GM12878 (cell line): Measurements from ENCODE around the gene RPS10. TPM values are rescaled to one million over a fixed set of nuclear protein-coding genes. Genes with fewer than 3 reads are reported as not detected.

ENCODE experiments used
- ATAC-seq: fragments of 200-7000 bp; cut with Tn5 transposase; 3 replicates; pipeline ENCODE4 v1.9.1; 2020; ENCODE audit warnings: mild to moderate bottlenecking, moderate library complexity
- BruUV-seq: library from RNA; stranded (reverse); fragments of 400-500 nt; replicated peaks from 2 replicates; lab custom pipeline; 2021; lab: Mats Ljungman, UMichigan
- CTCF ChIA-PET: fragments of 300-600 bp; sonication (Branson Sonifier 250); formaldehyde crosslinking; extraction: SDS; loops from one replicate; lab custom pipeline; 2021; ENCODE audit warnings: inconsistent platforms; lab: Yijun Ruan, JAX
- POLR2A ChIA-PET: fragments of 350-600 bp; formaldehyde crosslinking; extraction: SDS; loops from one replicate; lab custom pipeline; 2021; ENCODE audit warnings: inconsistent platforms; lab: Charles Lee
- RAD21 ChIA-PET: fragments of 300-600 bp; sonication (Branson Sonifier 250); formaldehyde crosslinking; loops from one replicate; lab custom pipeline; 2023; ENCODE audit warnings: antibody characterized with exemption; ENCODE audit not compliant: unreplicated experiment; lab: Charles Lee
- SMC1A ChIA-PET: fragments of 300-600 bp; sonication (Branson Sonifier 250); formaldehyde crosslinking; loops from one replicate; lab custom pipeline; 2023; ENCODE audit not compliant: unreplicated experiment, uncharacterized antibody; lab: Charles Lee
- DNase-seq: peaks from one replicate; pipeline ENCODE4 v3.0.0-alpha.2; 2011; ENCODE audit warnings: low read depth, low spot score
- FAIRE-seq: peaks from 3 replicates; lab custom pipeline; 2011; peaks lifted over from hg19 to GRCh38; lab: Jason Lieb, UNC
- H2AFZ ChIP-seq: 2 replicates; pipeline ENCODE4 v1.6.0; 2011; ENCODE audit warnings: low read depth, low read length, control low read depth; ENCODE audit not compliant: control insufficient read depth
- H3K27ac ChIP-seq: 2 replicates; pipeline ENCODE4 v1.5.1; 2011; ENCODE audit warnings: control low read depth; ENCODE audit not compliant: control insufficient read depth, insufficient read depth
- H3K27me3 ChIP-seq, 2 experiments: replicated peaks in 1 of 2; 2 replicates each; pipeline versions ENCODE4 v1.6.0 to v1.6.1; 2011; ENCODE audit warnings: low read length in 1 of 2; ENCODE audit not compliant: control insufficient read depth in 2 of 2, insufficient read depth in 2 of 2
- H3K36me3 ChIP-seq, 2 experiments: 2 replicates each; pipeline ENCODE4 v1.5.1; 2011; ENCODE audit warnings: low read length in 1 of 2; ENCODE audit not compliant: control insufficient read depth in 2 of 2, insufficient read depth in 2 of 2
- H3K4me1 ChIP-seq: 2 replicates; pipeline ENCODE4 v1.6.1; 2011; ENCODE audit warnings: mild to moderate bottlenecking, low read length, moderate library complexity, mixed read lengths; ENCODE audit not compliant: control insufficient read depth, insufficient read depth
- H3K4me2 ChIP-seq: 2 replicates; pipeline ENCODE4 v1.6.0; 2011; ENCODE audit warnings: control low read depth; ENCODE audit not compliant: control insufficient read depth, insufficient read depth
- H3K4me3 ChIP-seq: fragments of 200-600 bp; sonication (generic); 2 replicates; pipeline ENCODE4 v1.5.1; 2016
- H3K79me2 ChIP-seq: 2 replicates; pipeline ENCODE4 v1.6.0; 2011; ENCODE audit warnings: low read length; ENCODE audit not compliant: control insufficient read depth, insufficient read depth
- H3K9ac ChIP-seq: 2 replicates; pipeline ENCODE4 v1.8.0; 2011; ENCODE audit warnings: low read length, control low read depth, mixed read lengths; ENCODE audit not compliant: control insufficient read depth, insufficient read depth
- H3K9me3 ChIP-seq: replicated peaks from 3 replicates; pipeline ENCODE4 v1.5.1; 2011; ENCODE audit warnings: mild to moderate bottlenecking, low read length; ENCODE audit not compliant: control insufficient read depth, insufficient read depth
- H4K20me1 ChIP-seq: 2 replicates; pipeline ENCODE4 v1.6.0; 2011; ENCODE audit not compliant: control insufficient read depth, insufficient read depth
- EGR1 ChIP-seq, 2 experiments: IDR thresholded peaks; 1 replicate in 1 of 2; 2 replicates in 1 of 2; pipeline ENCODE4 v1.6.1; 2011 to 2012; ENCODE audit warnings: low read depth in 2 of 2, low read length in 2 of 2, borderline replicate concordance in 1 of 2, mild to moderate bottlenecking in 1 of 2, moderate library complexity in 1 of 2
- JUNB ChIP-seq: IDR thresholded peaks from 2 replicates; pipeline ENCODE4 v1.6.1; 2016; ENCODE audit warnings: antibody characterized with exemption, mild to moderate bottlenecking
- NR2C1 ChIP-seq: fragments of 450-650 bp; IDR thresholded peaks from 2 replicates; pipeline ENCODE4 v1.6.1; 2017; ENCODE audit warnings: antibody characterized with exemption, mild to moderate bottlenecking, moderate library complexity
- PAX5 ChIP-seq: IDR thresholded peaks from 2 replicates; pipeline ENCODE4 v1.6.1; 2011; ENCODE audit warnings: low read depth, low read length, borderline replicate concordance
- RAD21 ChIP-seq: IDR thresholded peaks from 2 replicates; pipeline ENCODE4 v1.6.1; 2011; ENCODE audit warnings: mild to moderate bottlenecking, low read depth, low read length, moderate library complexity; ENCODE audit not compliant: insufficient read depth
- WGBS: methylation state at CpG from one replicate; pipeline ENCODE4 v1.1.6; 2016; ENCODE audit warnings: low lambda C conversion rate; ENCODE audit not compliant: insufficient replicate concordance, insufficient coverage; ENCODE audit errors: missing lambda C conversion rate; 5-methylcytosine and 5-hydroxymethylcytosine counted together
- in situ Hi-C: fragments of 300-500 bp; cut with MboI; formaldehyde crosslinking; loops from 9 replicates; pipeline ENCODE4 v1.14.3; 2018; ENCODE audit warnings: mixed read lengths
- intact Hi-C: fragments of 100-400 bp; cut with micrococcal nuclease; formaldehyde crosslinking; loops from one replicate; pipeline ENCODE4 v1.14.2; 2022; ENCODE audit not compliant: unreplicated experiment
- polyA plus RNA-seq, 11 experiments: library from polyadenylated mRNA; depleted of rRNA in 4 of 11; unstranded in 6 of 11; stranded (reverse) in 5 of 11; fragments of >200 nt; fragmentation: Nextera tagmentation in 4 of 11; fragmentation: Illumina TruSeq in 1 of 11; extraction: Ambion mirVana in 4 of 11; extraction: Trizol in 1 of 11; gene quantifications; 1 replicate in 1 of 11; 2 replicates in 10 of 11; pipeline versions ENCODE4 v1.2.1 to v1.2.3, GENCODE V29; 2011 to 2016; ENCODE audit warnings: inconsistent platforms in 2 of 11, missing spikeins in 2 of 11, low read depth in 1 of 11
- total RNA-seq, 4 experiments: library from RNA; depleted of rRNA in 3 of 4; stranded (reverse); fragments of >200 nt in 3 of 4; fragmentation: Illumina TruSeq in 1 of 4; extraction: Trizol in 1 of 4; gene quantifications; 2 replicates each; pipeline versions ENCODE4 v1.2.1 to v1.2.3, GENCODE V29; 2013 to 2021
- TF ChIP-seq, protein P1 (sequence below): fragments of 450-650 bp; IDR thresholded peaks from 2 replicates; pipeline ENCODE4 v1.6.1; 2017; ENCODE audit warnings: antibody characterized with exemption, mild to moderate bottlenecking, moderate library complexity
- TF ChIP-seq, protein P2 (sequence below): fragments of 450-650 bp; IDR thresholded peaks from 2 replicates; pipeline ENCODE4 v1.6.1; 2018; ENCODE audit warnings: borderline replicate concordance, mild to moderate bottlenecking; ENCODE audit not compliant: partially characterized antibody
- TF ChIP-seq, protein P3 (sequence below), 3 experiments: IDR thresholded peaks in 2 of 3; conservative IDR thresholded peaks in 1 of 3; 2 replicates each; pipeline ENCODE4 v1.5.1; 2011; ENCODE audit warnings: low read depth in 3 of 3, low read length in 3 of 3, mild to moderate bottlenecking in 3 of 3, control low read depth in 2 of 3, moderate library complexity in 2 of 3, inconsistent platforms in 1 of 3, mixed read lengths in 1 of 3; ENCODE audit not compliant: control insufficient read depth in 2 of 3, insufficient read depth in 1 of 3; ENCODE audit errors: extremely low read depth in 1 of 3

The RPS10 gene
- total and polyA plus RNA-seq, 10 of the 15 experiments (the other 5 are each of a cell fraction or from before 2014, with no cell fraction given): 1,546 to 3,970 (median 2,813) TPM

DNA sequence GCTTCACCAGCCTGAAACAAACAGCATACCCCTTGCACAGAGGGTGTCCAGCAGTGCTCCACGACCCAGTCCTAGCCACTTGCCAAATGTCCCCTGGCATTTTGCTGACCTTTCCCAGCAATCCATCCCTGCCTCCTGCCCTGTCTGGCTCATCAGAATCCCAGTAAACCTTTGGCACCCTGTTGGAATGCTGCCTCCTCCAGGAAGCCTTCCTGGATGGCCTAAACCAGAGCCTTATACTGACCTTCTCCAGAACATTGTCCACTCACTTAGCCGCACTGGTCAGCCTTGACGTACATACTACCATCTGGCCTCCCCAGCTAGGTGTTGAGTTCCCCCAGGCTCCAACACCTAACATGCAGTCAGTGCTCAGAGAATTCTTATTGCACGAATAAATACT lies 38.0 kb upstream of the RPS10 start:
- H3K36me3 ChIP-seq: no peaks in the 10 kb centered on the region
- TF ChIP-seq, protein P1, sequence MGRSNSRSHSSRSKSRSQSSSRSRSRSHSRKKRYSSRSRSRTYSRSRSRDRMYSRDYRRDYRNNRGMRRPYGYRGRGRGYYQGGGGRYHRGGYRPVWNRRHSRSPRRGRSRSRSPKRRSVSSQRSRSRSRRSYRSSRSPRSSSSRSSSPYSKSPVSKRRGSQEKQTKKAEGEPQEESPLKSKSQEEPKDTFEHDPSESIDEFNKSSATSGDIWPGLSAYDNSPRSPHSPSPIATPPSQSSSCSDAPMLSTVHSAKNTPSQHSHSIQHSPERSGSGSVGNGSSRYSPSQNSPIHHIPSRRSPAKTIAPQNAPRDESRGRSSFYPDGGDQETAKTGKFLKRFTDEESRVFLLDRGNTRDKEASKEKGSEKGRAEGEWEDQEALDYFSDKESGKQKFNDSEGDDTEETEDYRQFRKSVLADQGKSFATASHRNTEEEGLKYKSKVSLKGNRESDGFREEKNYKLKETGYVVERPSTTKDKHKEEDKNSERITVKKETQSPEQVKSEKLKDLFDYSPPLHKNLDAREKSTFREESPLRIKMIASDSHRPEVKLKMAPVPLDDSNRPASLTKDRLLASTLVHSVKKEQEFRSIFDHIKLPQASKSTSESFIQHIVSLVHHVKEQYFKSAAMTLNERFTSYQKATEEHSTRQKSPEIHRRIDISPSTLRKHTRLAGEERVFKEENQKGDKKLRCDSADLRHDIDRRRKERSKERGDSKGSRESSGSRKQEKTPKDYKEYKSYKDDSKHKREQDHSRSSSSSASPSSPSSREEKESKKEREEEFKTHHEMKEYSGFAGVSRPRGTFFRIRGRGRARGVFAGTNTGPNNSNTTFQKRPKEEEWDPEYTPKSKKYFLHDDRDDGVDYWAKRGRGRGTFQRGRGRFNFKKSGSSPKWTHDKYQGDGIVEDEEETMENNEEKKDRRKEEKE: no peak
- TF ChIP-seq RAD21 (no peak), NR2C1 (no peak), EGR1 (IDR thresholded peaks at IDR 0.05; ENCODE audit: borderline replicate concordance in 1 of 2, low read depth in 2 of 2, low read length in 2 of 2) (no peak), JUNB (no peak), PAX5 (no peak)
- TF ChIP-seq, protein P2, sequence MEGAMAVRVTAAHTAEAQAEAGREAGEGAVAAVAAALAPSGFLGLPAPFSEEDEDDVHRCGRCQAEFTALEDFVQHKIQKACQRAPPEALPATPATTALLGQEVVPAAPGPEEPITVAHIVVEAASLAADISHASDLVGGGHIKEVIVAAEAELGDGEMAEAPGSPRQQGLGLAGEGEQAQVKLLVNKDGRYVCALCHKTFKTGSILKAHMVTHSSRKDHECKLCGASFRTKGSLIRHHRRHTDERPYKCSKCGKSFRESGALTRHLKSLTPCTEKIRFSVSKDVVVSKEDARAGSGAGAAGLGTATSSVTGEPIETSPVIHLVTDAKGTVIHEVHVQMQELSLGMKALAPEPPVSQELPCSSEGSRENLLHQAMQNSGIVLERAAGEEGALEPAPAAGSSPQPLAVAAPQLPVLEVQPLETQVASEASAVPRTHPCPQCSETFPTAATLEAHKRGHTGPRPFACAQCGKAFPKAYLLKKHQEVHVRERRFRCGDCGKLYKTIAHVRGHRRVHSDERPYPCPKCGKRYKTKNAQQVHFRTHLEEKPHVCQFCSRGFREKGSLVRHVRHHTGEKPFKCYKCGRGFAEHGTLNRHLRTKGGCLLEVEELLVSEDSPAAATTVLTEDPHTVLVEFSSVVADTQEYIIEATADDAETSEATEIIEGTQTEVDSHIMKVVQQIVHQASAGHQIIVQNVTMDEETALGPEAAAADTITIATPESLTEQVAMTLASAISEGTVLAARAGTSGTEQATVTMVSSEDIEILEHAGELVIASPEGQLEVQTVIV: no peak
- TF ChIP-seq, protein P3, sequence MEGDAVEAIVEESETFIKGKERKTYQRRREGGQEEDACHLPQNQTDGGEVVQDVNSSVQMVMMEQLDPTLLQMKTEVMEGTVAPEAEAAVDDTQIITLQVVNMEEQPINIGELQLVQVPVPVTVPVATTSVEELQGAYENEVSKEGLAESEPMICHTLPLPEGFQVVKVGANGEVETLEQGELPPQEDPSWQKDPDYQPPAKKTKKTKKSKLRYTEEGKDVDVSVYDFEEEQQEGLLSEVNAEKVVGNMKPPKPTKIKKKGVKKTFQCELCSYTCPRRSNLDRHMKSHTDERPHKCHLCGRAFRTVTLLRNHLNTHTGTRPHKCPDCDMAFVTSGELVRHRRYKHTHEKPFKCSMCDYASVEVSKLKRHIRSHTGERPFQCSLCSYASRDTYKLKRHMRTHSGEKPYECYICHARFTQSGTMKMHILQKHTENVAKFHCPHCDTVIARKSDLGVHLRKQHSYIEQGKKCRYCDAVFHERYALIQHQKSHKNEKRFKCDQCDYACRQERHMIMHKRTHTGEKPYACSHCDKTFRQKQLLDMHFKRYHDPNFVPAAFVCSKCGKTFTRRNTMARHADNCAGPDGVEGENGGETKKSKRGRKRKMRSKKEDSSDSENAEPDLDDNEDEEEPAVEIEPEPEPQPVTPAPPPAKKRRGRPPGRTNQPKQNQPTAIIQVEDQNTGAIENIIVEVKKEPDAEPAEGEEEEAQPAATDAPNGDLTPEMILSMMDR (IDR thresholded peaks at IDR 0.05 in 2 of 3, conservative IDR thresholded peaks at IDR 0.05 in 1 of 3; ENCODE audit: control insufficient read depth in 2 of 3, extremely low read depth in 1 of 3, insufficient read depth in 1 of 3, low read depth in 3 of 3, low read length in 3 of 3): no peak
- no peak overlapping the region for H3K4me3 ChIP-seq
- H3K27me3 ChIP-seq: peaks cover 0 to 3% of the 10 kb centered on the region in 2 experiments; a peak in 2 of 4 replicates
- in situ Hi-C loops (no loop called here), intact Hi-C loops (loop anchor here (5.0 kb wide), 1 partner anchor 678 kb away; the partner anchor contains the start of gene TCP11)
- H3K79me2 ChIP-seq: no peaks in the 10 kb centered on the region
- ChIA-PET POLR2A (no interaction called here), SMC1A (interaction anchor here (1.1 to 5.8 kb wide), 3 partner anchors 146 to 676 kb away, joined by 3 to 124 read pairs (median 3); no protein-coding TSS in a partner anchor), RAD21 (interaction anchor here (3.5 kb wide), 1 partner anchor 145 kb away, joined by 14 read pairs; no protein-coding TSS in a partner anchor), CTCF (interaction anchor here (1.2 to 8.7 kb wide), 2 partner anchors 138 to 146 kb away, joined by 4 to 198 read pairs; no protein-coding TSS in a partner anchor)
- H3K9me3 ChIP-seq: no peaks in the 10 kb centered on the region
- H3K27ac ChIP-seq: no peak overlapping the region
- DNase-seq: no peak
- no peak overlapping the region for H3K9ac ChIP-seq
- no peak overlapping the region for H3K4me2 ChIP-seq
- no peak for FAIRE-seq
- H2AFZ ChIP-seq: no peak overlapping the region
- BruUV-seq: no TSS peak
- H3K4me1 ChIP-seq: peaks cover 12% of the 10 kb centered on the region
- ATAC-seq: no peak
- 49% methylated on average over 4 of the region's 4 CpGs for WGBS
- H4K20me1 ChIP-seq: no peaks in the 10 kb centered on the region
